ENCODE data around the gene EXD3. TPM values are rescaled to one million over a fixed set of nuclear protein-coding genes. Genes with fewer than 3 reads are reported as not detected.

The EXD3 gene
- total RNA-seq, 1 experiment from 2014 or later, result 15.3 TPM

DNA sequence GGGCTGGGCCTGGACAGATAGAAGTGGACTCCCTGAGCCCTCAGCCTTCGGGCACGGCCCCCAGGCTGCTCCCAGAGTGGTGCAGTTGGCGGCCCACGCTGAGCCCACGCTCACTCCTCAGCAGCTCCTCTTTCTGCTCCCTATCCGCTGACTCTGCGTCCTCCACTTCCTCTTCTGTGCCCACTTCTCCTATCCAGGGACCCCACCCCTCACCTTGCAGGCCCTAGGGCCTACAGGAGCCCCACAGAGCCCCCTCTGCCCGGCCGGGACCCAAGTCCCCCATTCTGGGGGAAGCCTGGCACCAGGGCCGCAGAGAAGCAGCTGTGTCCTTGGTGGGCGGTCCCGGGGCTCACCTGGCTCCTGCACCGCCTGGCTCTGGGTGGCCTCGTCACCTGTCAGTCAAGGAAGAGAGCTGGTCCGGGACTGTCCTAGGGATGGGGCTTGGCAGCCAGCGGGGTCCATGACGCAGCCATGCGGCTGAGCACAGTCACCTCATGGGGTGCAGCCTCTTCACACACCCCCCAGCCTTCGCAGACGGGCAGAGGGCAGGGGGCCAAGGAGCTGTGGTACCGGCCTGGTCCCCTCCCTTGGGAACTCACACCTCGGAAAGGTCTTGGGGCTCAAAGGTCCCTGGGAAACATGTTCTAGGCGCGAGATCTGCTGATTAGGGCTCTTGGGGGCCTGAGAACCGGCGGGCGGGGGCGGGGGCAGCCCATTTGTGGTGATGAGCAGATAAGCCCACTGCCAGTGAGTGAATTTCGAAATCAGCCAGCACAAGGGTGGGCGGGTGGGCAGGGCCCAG is 115.5 kb downstream of the EXD3 start:
- H3K4me2 ChIP-seq (ENCODE audit: insufficient read depth, insufficient read length, low read length), result no peak overlapping the region
- no peak overlapping the region for H3K27ac ChIP-seq (ENCODE audit: insufficient read length, low read depth, low read length)
- H4K20me1 ChIP-seq (ENCODE audit: control insufficient read depth, insufficient read depth, insufficient read length), result no peaks in the 10 kb centered on the region
- H3K18ac ChIP-seq (ENCODE audit: insufficient read length, low read depth, low read length), result no peak overlapping the region
- no peak overlapping the region for H3T11ph ChIP-seq (ENCODE audit: low read length)
- no peaks in the 10 kb centered on the region; the same call in 1 of the 2 replicates for H3K27me3 ChIP-seq (ENCODE audit: insufficient read depth, low read length)
- H4K5ac ChIP-seq (ENCODE audit: insufficient read length, low read depth, low read length), result no peak overlapping the region
- Mint-ChIP-seq H3K4me3 (no peak overlapping the region), H3K9me3 (no peaks in the 10 kb centered on the region; a peak in 1 of 5 replicates), H3K27me3 (ENCODE audit: low read depth) (peaks cover 11% of the 10 kb centered on the region), H3K36me3 (ENCODE audit: insufficient read depth in 1 of 3, low read depth in 3 of 3) (no peaks in the 10 kb centered on the region), H3K27ac (no peak overlapping the region), H3K4me1 (peaks cover 9 to 37% of the 10 kb centered on the region in 2 experiments)
- no peak overlapping the region for H2AK5ac ChIP-seq (ENCODE audit: insufficient read length, low read length)
- H2BK15ac ChIP-seq (ENCODE audit: low read depth, low read length), result no peak overlapping the region
- TF ChIP-seq, protein P1, sequence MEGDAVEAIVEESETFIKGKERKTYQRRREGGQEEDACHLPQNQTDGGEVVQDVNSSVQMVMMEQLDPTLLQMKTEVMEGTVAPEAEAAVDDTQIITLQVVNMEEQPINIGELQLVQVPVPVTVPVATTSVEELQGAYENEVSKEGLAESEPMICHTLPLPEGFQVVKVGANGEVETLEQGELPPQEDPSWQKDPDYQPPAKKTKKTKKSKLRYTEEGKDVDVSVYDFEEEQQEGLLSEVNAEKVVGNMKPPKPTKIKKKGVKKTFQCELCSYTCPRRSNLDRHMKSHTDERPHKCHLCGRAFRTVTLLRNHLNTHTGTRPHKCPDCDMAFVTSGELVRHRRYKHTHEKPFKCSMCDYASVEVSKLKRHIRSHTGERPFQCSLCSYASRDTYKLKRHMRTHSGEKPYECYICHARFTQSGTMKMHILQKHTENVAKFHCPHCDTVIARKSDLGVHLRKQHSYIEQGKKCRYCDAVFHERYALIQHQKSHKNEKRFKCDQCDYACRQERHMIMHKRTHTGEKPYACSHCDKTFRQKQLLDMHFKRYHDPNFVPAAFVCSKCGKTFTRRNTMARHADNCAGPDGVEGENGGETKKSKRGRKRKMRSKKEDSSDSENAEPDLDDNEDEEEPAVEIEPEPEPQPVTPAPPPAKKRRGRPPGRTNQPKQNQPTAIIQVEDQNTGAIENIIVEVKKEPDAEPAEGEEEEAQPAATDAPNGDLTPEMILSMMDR (conservative IDR thresholded peaks at IDR 0.05), result no peak
- H3K9ac ChIP-seq (ENCODE audit: extremely low read depth, insufficient read length, low read length), result no peak overlapping the region
- no peak overlapping the region for H3K23ac ChIP-seq (ENCODE audit: insufficient read length, low read depth, low read length)
- H3K79me1 ChIP-seq (ENCODE audit: insufficient read depth, low read depth, low read length, poor library complexity, severe bottlenecking), result no peaks in the 10 kb centered on the region
- H2AFZ ChIP-seq (ENCODE audit: low read length), result no peak overlapping the region
- H2BK12ac ChIP-seq (ENCODE audit: insufficient read length, low read depth, low read length), result no peak overlapping the region
- H3K4ac ChIP-seq (ENCODE audit: low read depth, low read length), result no peak overlapping the region
- H3K14ac ChIP-seq (ENCODE audit: insufficient read depth, low read length), result no peak overlapping the region
- no peak overlapping the region for H4K8ac ChIP-seq (replicated peaks; ENCODE audit: insufficient read length, low read depth, low read length)
- H2BK120ac ChIP-seq (ENCODE audit: low read depth, low read length, poor library complexity, severe bottlenecking), result no peak overlapping the region
- no peaks in the 10 kb centered on the region for H3K23me2 ChIP-seq (ENCODE audit: insufficient read length, low read depth, low read length, poor library complexity, severe bottlenecking)
- H3K79me2 ChIP-seq (ENCODE audit: insufficient read depth, low read length), result no peaks in the 10 kb centered on the region
- no peaks in the 10 kb centered on the region; the same call in 1 of the 2 replicates for H3K4me1 ChIP-seq (ENCODE audit: insufficient read depth, low read length)
- H3K9me3 ChIP-seq (ENCODE audit: control insufficient read depth, low read depth, low read length), result no peaks in the 10 kb centered on the region
- H2BK20ac ChIP-seq (ENCODE audit: low read depth, low read length, poor library complexity, severe bottlenecking), result no peak overlapping the region
- peak; percentile 90 for DNase-seq
- H2BK5ac ChIP-seq (ENCODE audit: insufficient read length, low read length), result no peak overlapping the region
- no peak overlapping the region for H3K56ac ChIP-seq (ENCODE audit: insufficient read length, low read depth, low read length)
- no CpG with 5 or more reads among the region's 30 CpGs for WGBS (ENCODE audit: extremely low coverage, insufficient read length, low lambda C conversion rate)
- no peak overlapping the region for H4K91ac ChIP-seq (ENCODE audit: insufficient read length, low read depth, low read length)
